CD14-positive monocyte (primary cell): Measurements from ENCODE around the gene ESRRG. TPM values are rescaled to one million over a fixed set of nuclear protein-coding genes. Genes with fewer than 3 reads are reported as not detected.

Experiments used
- DNase-seq, 3 donors: peaks; one replicate each; pipeline ENCODE4 v3.0.0-alpha.2; 2011 to 2022
- H2AFZ ChIP-seq: 2 replicates; pipeline ENCODE4 v1.6.0; 2012; ENCODE audit warnings: mild to moderate bottlenecking, low read depth, low read length, inconsistent platforms; ENCODE audit not compliant: insufficient read depth, poor library complexity, severe bottlenecking
- H3K27ac ChIP-seq, 2 donors: 1 replicate in 1 of 2; 2 replicates in 1 of 2; pipeline ENCODE4 v1.5.1; 2012 to 2013; ENCODE audit warnings: low read length in 2 of 2, control low read depth in 1 of 2, inconsistent platforms in 1 of 2, low read depth in 1 of 2, mild to moderate bottlenecking in 1 of 2
- H3K27me3 ChIP-seq, 2 donors: one replicate each; pipeline versions ENCODE4 v1.6.0 to v1.6.1; 2011 to 2013; ENCODE audit warnings: low read length in 2 of 2; ENCODE audit not compliant: control insufficient read depth in 2 of 2, insufficient read depth in 2 of 2
- H3K36me3 ChIP-seq, 2 donors: replicated peaks in 1 of 2; 1 replicate in 1 of 2; 2 replicates in 1 of 2; pipeline versions ENCODE4 v1.5.1 to v1.6.1; 2012 to 2013; ENCODE audit warnings: low read length in 2 of 2, control low read depth in 1 of 2, inconsistent platforms in 1 of 2, mild to moderate bottlenecking in 1 of 2; ENCODE audit not compliant: insufficient read depth in 2 of 2, control insufficient read depth in 1 of 2
- H3K4me1 ChIP-seq, 2 donors: 1 replicate in 1 of 2; 2 replicates in 1 of 2; pipeline versions ENCODE4 v1.5.1 to v1.6.1; 2012 to 2013; ENCODE audit warnings: low read length in 2 of 2, control low read depth in 1 of 2, inconsistent platforms in 1 of 2, mild to moderate bottlenecking in 1 of 2, moderate library complexity in 1 of 2; ENCODE audit not compliant: insufficient read depth in 2 of 2, control insufficient read depth in 1 of 2
- H3K4me2 ChIP-seq: replicated peaks from 2 replicates; pipeline ENCODE3; 2012; ENCODE audit warnings: low read length, moderate library complexity, mild to moderate bottlenecking; ENCODE audit not compliant: poor library complexity, severe bottlenecking; ENCODE audit errors: extremely low read depth
- H3K4me3 ChIP-seq, 3 experiments: fragments of 200-600 bp in 1 of 3; sonication (generic) in 1 of 3; replicated peaks in 1 of 3; 1 replicate in 2 of 3; 2 replicates in 1 of 3; pipeline ENCODE4 v1.5.1; 2011 to 2013; ENCODE audit warnings: low read length in 3 of 3, mild to moderate bottlenecking in 3 of 3, control low read depth in 2 of 3, low read depth in 2 of 3, inconsistent platforms in 1 of 3, moderate library complexity in 1 of 3
- H3K79me2 ChIP-seq: 2 replicates; pipeline ENCODE4 v1.6.0; 2012; ENCODE audit warnings: mild to moderate bottlenecking, control low read depth, inconsistent platforms, low read length, moderate library complexity; ENCODE audit not compliant: insufficient read depth
- H3K9ac ChIP-seq: 2 replicates; pipeline ENCODE4 v1.6.0; 2017; ENCODE audit warnings: low read length, mild to moderate bottlenecking; ENCODE audit not compliant: insufficient read depth, poor library complexity, severe bottlenecking
- H3K9me3 ChIP-seq, 2 donors: replicated peaks in 1 of 2; 1 replicate in 1 of 2; 2 replicates in 1 of 2; pipeline versions ENCODE4 v1.5.1 to v1.6.1; 2012 to 2013; ENCODE audit warnings: low read length in 2 of 2, control low read depth in 1 of 2; ENCODE audit not compliant: control insufficient read depth in 1 of 2, insufficient read depth in 1 of 2
- H4K20me1 ChIP-seq: 2 replicates; pipeline ENCODE4 v1.6.0; 2012; ENCODE audit warnings: mild to moderate bottlenecking, low read length, control low read depth, moderate library complexity; ENCODE audit not compliant: insufficient read depth
- H3K27ac Mint-ChIP-seq, 7 donors: one replicate each; pipeline ENCODE4 v1.8.0; 2020; ENCODE audit warnings: mild to moderate bottlenecking in 7 of 7, mixed read lengths in 7 of 7, moderate library complexity in 6 of 7, inconsistent platforms in 2 of 7
- H3K27me3 Mint-ChIP-seq, 3 donors: one replicate each; pipeline ENCODE4 v1.8.0; 2021 to 2022; ENCODE audit warnings: low read depth in 3 of 3, mild to moderate bottlenecking in 3 of 3, mixed read lengths in 3 of 3, moderate library complexity in 3 of 3, inconsistent platforms in 1 of 3
- H3K36me3 Mint-ChIP-seq, 2 donors: one replicate each; pipeline ENCODE4 v1.8.0; 2020; ENCODE audit warnings: mixed read lengths in 2 of 2, inconsistent platforms in 1 of 2, mild to moderate bottlenecking in 1 of 2
- H3K4me1 Mint-ChIP-seq: one replicate; pipeline ENCODE4 v1.8.0; 2020; ENCODE audit warnings: mild to moderate bottlenecking, mixed read lengths
- H3K4me3 Mint-ChIP-seq, 2 donors: one replicate each; pipeline ENCODE4 v1.8.0; 2020; ENCODE audit warnings: mild to moderate bottlenecking in 2 of 2, mixed read lengths in 2 of 2, moderate library complexity in 1 of 2
- H3K9me3 Mint-ChIP-seq, 7 donors: one replicate each; pipeline ENCODE4 v1.8.0; 2020 to 2022; ENCODE audit warnings: mixed read lengths in 7 of 7, mild to moderate bottlenecking in 6 of 7, moderate library complexity in 6 of 7, inconsistent platforms in 2 of 7
- CTCF ChIP-seq: fragments of 200-600 bp; IDR thresholded peaks from one replicate; pipeline ENCODE4 v1.8.0; 2022; ENCODE audit warnings: antibody characterized with exemption, mild to moderate bottlenecking
- WGBS: methylation state at CpG from one replicate; pipeline ENCODE4 v1.1.5; 2013; ENCODE audit warnings: missing lambda C conversion rate; ENCODE audit not compliant: insufficient coverage; 5-methylcytosine and 5-hydroxymethylcytosine counted together
- intact Hi-C, 2 donors: fragments of 100-400 bp; cut with micrococcal nuclease; formaldehyde crosslinking; loops; one replicate each; pipeline versions ENCODE4 v1.15.0 to v1.15.1; 2023
- polyA plus RNA-seq, 3 donors: library from polyadenylated mRNA; depleted of rRNA in 1 of 3; unstranded in 2 of 3; stranded (reverse) in 1 of 3; fragments of 300-500 nt in 2 of 3; fragments of >200 nt in 1 of 3; fragmentation: Illumina TruSeq in 2 of 3; gene quantifications; 1 replicate in 2 of 3; 2 replicates in 1 of 3; pipeline ENCODE4 v1.2.3, GENCODE V29; 2012 to 2021

ESRRG gene
- polyA plus RNA-seq, 3 donors, result not detected

GRCh38 chr1:216461466-216461865 is 261.8 kb downstream of the ESRRG start:
- Histone ChIP-seq H3K9ac (no peak overlapping the region), H3K9me3 (no peaks in the 10 kb centered on the region), H3K27ac (no peak overlapping the region), H3K79me2 (no peaks in the 10 kb centered on the region), H3K36me3 (no peaks in the 10 kb centered on the region), H3K27me3 (no peaks in the 10 kb centered on the region), H4K20me1 (no peaks in the 10 kb centered on the region), H3K4me3 (no peak overlapping the region), H3K4me2 (no peak overlapping the region), H3K4me1 (no peaks in the 10 kb centered on the region), H2AFZ (no peak overlapping the region)
- no peak for DNase-seq
- H3K27ac Mint-ChIP-seq, result no peak overlapping the region
- peaks cover 0 to 3% (median 2%) of the 10 kb centered on the region in 3 donors for H3K27me3 Mint-ChIP-seq
- no peaks in the 10 kb centered on the region for H3K4me1 Mint-ChIP-seq
- H3K9me3 Mint-ChIP-seq, result peaks cover 0 to 10% (median 2%) of the 10 kb centered on the region in 7 donors
- intact Hi-C loops, result no loop called here
- no peaks in the 10 kb centered on the region for H3K36me3 Mint-ChIP-seq
- H3K4me3 Mint-ChIP-seq, result no peak overlapping the region
- TF ChIP-seq CTCF, result no peak

GRCh38 chr1:216459651-216460207 is 263.5 kb downstream of the ESRRG start:
- Mint-ChIP-seq H3K9me3 (peaks cover 0 to 3% (median 2%) of the 10 kb centered on the region in 7 donors), H3K4me1 (no peaks in the 10 kb centered on the region), H3K36me3 (no peaks in the 10 kb centered on the region), H3K27ac (no peak overlapping the region), H3K4me3 (no peak overlapping the region), H3K27me3 (peaks cover 0 to 3% (median 2%) of the 10 kb centered on the region in 3 donors)
- intact Hi-C loops, result no loop called here
- Histone ChIP-seq H3K36me3 (no peaks in the 10 kb centered on the region), H3K4me1 (no peaks in the 10 kb centered on the region), H3K27me3 (no peaks in the 10 kb centered on the region), H3K4me3 (no peak overlapping the region), H3K9me3 (no peaks in the 10 kb centered on the region), H3K79me2 (no peaks in the 10 kb centered on the region), H2AFZ (no peak overlapping the region), H3K4me2 (no peak overlapping the region), H3K9ac (no peak overlapping the region), H4K20me1 (no peaks in the 10 kb centered on the region), H3K27ac (no peak overlapping the region)
- DNase-seq, result no peak
- WGBS, result 94% methylated on average over 2 of the region's 3 CpGs
- TF ChIP-seq CTCF, result no peak
